Ishikawa (cell line): ENCODE measurements around the gene PLP1.

ENCODE experiments used
- CREB1 ChIP-seq: IDR thresholded peaks from 2 replicates; pipeline ENCODE4 v1.6.1; 2012; ENCODE audit warnings: low read depth
- EGR1 ChIP-seq: IDR thresholded peaks from 2 replicates; pipeline ENCODE4 v1.6.1; 2012
- EP300 ChIP-seq: IDR thresholded peaks from 2 replicates; pipeline ENCODE4 v1.6.1; 2012; ENCODE audit warnings: borderline replicate concordance
- FOXM1 ChIP-seq: IDR thresholded peaks from 2 replicates; pipeline ENCODE4 v1.6.1; 2012; ENCODE audit warnings: low read depth, borderline replicate concordance
- MAX ChIP-seq: IDR thresholded peaks from 2 replicates; pipeline ENCODE4 v1.6.1; 2012
- NFIC ChIP-seq: IDR thresholded peaks from 2 replicates; pipeline ENCODE4 v1.6.1; 2012
- RAD21 ChIP-seq: IDR thresholded peaks from 2 replicates; pipeline ENCODE4 v1.6.1; 2012; ENCODE audit warnings: low read depth
- REST ChIP-seq: IDR thresholded peaks from 2 replicates; pipeline ENCODE4 v1.6.1; 2012; ENCODE audit warnings: low read depth, mild to moderate bottlenecking
- TAF1 ChIP-seq: IDR thresholded peaks from 2 replicates; pipeline ENCODE4 v1.6.1; 2012; ENCODE audit warnings: low read depth, mild to moderate bottlenecking
- TCF12 ChIP-seq: IDR thresholded peaks from 2 replicates; pipeline ENCODE4 v1.6.1; 2012; ENCODE audit warnings: low read depth
- USF1 ChIP-seq: IDR thresholded peaks from 2 replicates; pipeline ENCODE4 v1.6.1; 2012
- YY1 ChIP-seq: IDR thresholded peaks from 2 replicates; pipeline ENCODE4 v1.6.1; 2012; ENCODE audit warnings: low read depth
- ZBTB7A ChIP-seq: IDR thresholded peaks from 2 replicates; pipeline ENCODE4 v1.6.1; 2012; ENCODE audit warnings: low read depth

The PLP1 gene

GRCh38 chrX:103831342-103831802 is 54.7 kb downstream of the PLP1 start:
- no peak for TF ChIP-seq TAF1
- TF ChIP-seq RAD21 = no peak
- TF ChIP-seq NFIC = no peak
- TF ChIP-seq REST = no peak
- no peak for TF ChIP-seq YY1
- no peak for TF ChIP-seq USF1
- no peak for TF ChIP-seq TCF12
- TF ChIP-seq ZBTB7A = no peak
- no peak for TF ChIP-seq EP300
- TF ChIP-seq MAX = no peak
- TF ChIP-seq CREB1 = no peak
- TF ChIP-seq FOXM1 = no peak

GRCh38 chrX:103831803-103832544 is 55.3 kb downstream of the PLP1 start, which contains the start of gene RAB9B:
TSS of gene RAB9B (minus strand) at chrX:103832257. CDS start at chrX:103825784, 6,473 bp downstream.
- TF ChIP-seq USF1 = no peak
- no peak for TF ChIP-seq EP300
- TF ChIP-seq EGR1 = 0 out of 2 replicates have a peak, but pooled peaks have one; percentile 20
- TF ChIP-seq REST = no peak

- no peak for TF ChIP-seq TAF1
- no peak for TF ChIP-seq NFIC
- no peak for TF ChIP-seq REST
- TF ChIP-seq MAX = no peak
- TF ChIP-seq ZBTB7A = no peak
- TF ChIP-seq FOXM1 = no peak
These were observed 62.8 kb downstream of the PLP1 start for GRCh38 chrX:103839404-103839803.
